ENCODE results near the gene PFDN1. TPM values are rescaled to one million over a fixed set of nuclear protein-coding genes. Genes with fewer than 3 reads are reported as not detected.

Gene PFDN1
- total RNA-seq, 1 experiment from 2014 or later = 54.4 TPM

DNA sequence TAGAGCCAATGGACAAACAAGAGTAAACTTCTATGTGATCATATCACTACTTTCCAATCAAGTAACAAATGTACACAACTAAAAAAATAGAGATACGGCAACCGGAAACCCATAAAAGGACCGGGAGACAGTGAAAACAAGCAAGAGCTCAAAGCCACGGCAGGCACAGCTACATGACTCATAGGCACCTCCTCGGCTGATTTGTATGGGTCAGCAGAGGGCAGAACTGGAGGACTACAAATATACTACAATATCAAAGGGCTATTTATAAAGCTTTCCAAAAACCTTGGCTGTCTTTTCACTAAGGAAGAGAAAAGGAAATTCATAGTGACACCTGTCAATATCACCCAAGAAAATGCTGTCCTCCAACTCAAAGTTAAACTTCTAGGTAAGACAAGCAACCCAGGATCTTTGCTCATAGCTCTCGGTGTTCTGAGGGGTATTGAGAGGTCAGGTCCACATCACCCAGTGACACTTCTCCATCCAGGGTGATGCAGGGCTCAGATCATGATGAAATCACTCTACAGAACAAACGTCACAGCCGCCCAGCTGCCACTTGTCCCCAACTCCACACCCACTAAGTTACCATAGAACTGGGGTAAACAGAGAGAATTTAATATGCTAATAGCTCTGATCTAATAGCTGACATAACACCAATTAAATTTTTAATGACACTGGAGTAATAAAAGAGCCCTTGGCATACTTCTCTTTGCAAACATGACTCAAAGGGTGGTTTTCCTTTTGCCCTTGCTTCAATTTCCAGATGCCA is 41.3 kb downstream of the PFDN1 start:
- H3K36me3 ChIP-seq (ENCODE audit: control insufficient read depth, insufficient read depth, low read length) = no peaks in the 10 kb centered on the region
- no TSS peak for BruUV-seq (replicated peaks)
- DNase-seq (ENCODE audit: low read depth, low spot score) = peak; percentile 64
- no peaks in the 10 kb centered on the region for H3K9me3 ChIP-seq (ENCODE audit: control insufficient read depth, insufficient read depth, low read depth, low read length)
- peak; percentile 97 for ATAC-seq
- intact Hi-C loops (cut with micrococcal nuclease; ENCODE audit: unreplicated experiment) (no loop called here), in situ Hi-C loops (cut with HindIII; ENCODE audit: low pct_unique_long_range_greater_than_20kb, low sequenced_read_pairs) (no loop called here)
- no peak overlapping the region for H3K4me3 ChIP-seq (ENCODE audit: low read depth in 2 of 2, low read length in 2 of 2)
- H3K27me3 ChIP-seq (ENCODE audit: control insufficient read depth, insufficient read depth, low read length) = no peaks in the 10 kb centered on the region
- ChIA-PET CTCF (interaction anchor here (0.5 to 1.5 kb wide), 4 partner anchors 17 to 91 kb away, joined by 3 to 9 read pairs (median 6); partner anchors contain the start of gene HBEGF), POLR2A (no interaction called here)
- TF ChIP-seq, protein P1, sequence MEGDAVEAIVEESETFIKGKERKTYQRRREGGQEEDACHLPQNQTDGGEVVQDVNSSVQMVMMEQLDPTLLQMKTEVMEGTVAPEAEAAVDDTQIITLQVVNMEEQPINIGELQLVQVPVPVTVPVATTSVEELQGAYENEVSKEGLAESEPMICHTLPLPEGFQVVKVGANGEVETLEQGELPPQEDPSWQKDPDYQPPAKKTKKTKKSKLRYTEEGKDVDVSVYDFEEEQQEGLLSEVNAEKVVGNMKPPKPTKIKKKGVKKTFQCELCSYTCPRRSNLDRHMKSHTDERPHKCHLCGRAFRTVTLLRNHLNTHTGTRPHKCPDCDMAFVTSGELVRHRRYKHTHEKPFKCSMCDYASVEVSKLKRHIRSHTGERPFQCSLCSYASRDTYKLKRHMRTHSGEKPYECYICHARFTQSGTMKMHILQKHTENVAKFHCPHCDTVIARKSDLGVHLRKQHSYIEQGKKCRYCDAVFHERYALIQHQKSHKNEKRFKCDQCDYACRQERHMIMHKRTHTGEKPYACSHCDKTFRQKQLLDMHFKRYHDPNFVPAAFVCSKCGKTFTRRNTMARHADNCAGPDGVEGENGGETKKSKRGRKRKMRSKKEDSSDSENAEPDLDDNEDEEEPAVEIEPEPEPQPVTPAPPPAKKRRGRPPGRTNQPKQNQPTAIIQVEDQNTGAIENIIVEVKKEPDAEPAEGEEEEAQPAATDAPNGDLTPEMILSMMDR (IDR thresholded peaks at IDR 0.05) = peak; percentile 14; the same call in 1 of the 2 replicates
- TF ChIP-seq POLR2AphosphoS5 (IDR thresholded peaks at IDR 0.05; ENCODE audit: low read depth, low read length) = no peak
- TF ChIP-seq TCF7L2 (IDR thresholded peaks at IDR 0.05; ENCODE audit: low read depth, low read length) = peak; percentile 54
- peaks cover 20% of the 10 kb centered on the region for H3K4me1 ChIP-seq (ENCODE audit: control insufficient read depth, insufficient read depth, low read length)
- H3K27ac ChIP-seq (ENCODE audit: low read length) = 0 out of 2 replicates have a peak overlapping the region, but pooled peaks have one; percentile 17

DNA sequence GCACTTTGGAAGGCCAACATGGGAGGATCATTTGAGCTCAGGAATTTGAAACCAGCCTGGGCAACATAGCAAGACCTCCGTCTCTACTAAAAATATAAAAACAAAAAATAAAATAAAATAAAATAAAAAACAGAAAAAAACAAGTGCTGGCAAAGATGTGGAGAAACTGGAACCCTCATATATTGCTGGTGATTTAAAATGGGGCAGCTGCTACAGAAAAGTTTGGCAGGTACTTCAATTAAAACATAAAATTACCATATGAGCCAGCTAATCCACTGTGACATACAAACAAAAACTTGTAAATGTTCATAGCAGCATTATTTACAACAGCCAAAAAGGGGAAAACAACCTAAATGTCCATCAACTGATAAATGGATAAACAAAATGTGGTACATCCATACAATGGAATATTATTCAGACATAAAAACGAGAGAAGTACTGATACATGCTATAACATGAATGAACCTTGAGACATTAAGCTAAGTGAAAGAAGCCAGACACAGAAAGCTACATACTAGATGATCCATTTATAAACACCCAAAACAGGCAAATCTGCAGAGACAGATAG is 42.7 kb downstream of the PFDN1 start:
- CTCF ChIA-PET = interaction anchor here (0.6 to 1.0 kb wide), 2 partner anchors 14 to 16 kb away, joined by 3 to 12 read pairs; no protein-coding TSS in a partner anchor
- ATAC-seq (no peak), DNase-seq (ENCODE audit: low read depth, low spot score) (no peak)
- in situ Hi-C loops (cut with HindIII; ENCODE audit: low pct_unique_long_range_greater_than_20kb, low sequenced_read_pairs) = no loop called here
- TF ChIP-seq, protein P1 (IDR thresholded peaks at IDR 0.05) = no peak
- TF ChIP-seq POLR2AphosphoS5 (IDR thresholded peaks at IDR 0.05; ENCODE audit: low read depth, low read length) (no peak), REST (IDR thresholded peaks at IDR 0.05; ENCODE audit: insufficient read depth in 1 of 2, low read depth in 2 of 2, low read length in 1 of 2) (no peak), TCF7L2 (IDR thresholded peaks at IDR 0.05; ENCODE audit: low read depth, low read length) (no peak), SIN3A (IDR thresholded peaks at IDR 0.05; ENCODE audit: borderline replicate concordance, insufficient read depth, low read depth, low read length) (no peak)
- no peak overlapping the region for H3K4me3 ChIP-seq (ENCODE audit: low read depth in 2 of 2, low read length in 2 of 2)
- intact Hi-C loops (cut with micrococcal nuclease; ENCODE audit: unreplicated experiment) = no loop called here
- no peaks in the 10 kb centered on the region for H3K9me3 ChIP-seq (ENCODE audit: control insufficient read depth, insufficient read depth, low read depth, low read length)
- H3K27me3 ChIP-seq (ENCODE audit: control insufficient read depth, insufficient read depth, low read length) = no peaks in the 10 kb centered on the region
- no peak overlapping the region for H3K27ac ChIP-seq (ENCODE audit: low read length)
- POLR2A ChIA-PET = no interaction called here
- BruUV-seq (replicated peaks) = no TSS peak
- peaks cover 20% of the 10 kb centered on the region for H3K4me1 ChIP-seq (ENCODE audit: control insufficient read depth, insufficient read depth, low read length)
- no peaks in the 10 kb centered on the region for H3K36me3 ChIP-seq (ENCODE audit: control insufficient read depth, insufficient read depth, low read length)
